Glomerular endothelial cell (primary cell): Measurements from ENCODE around the gene DEF6. TPM values are rescaled to one million over a fixed set of nuclear protein-coding genes. Genes with fewer than 3 reads are reported as not detected.
"Not testable (repeated sequence)": the region's sequence is repeated elsewhere in the genome, so short reads cannot be mapped to it uniquely, and the experiment has no call there.

Source experiments
- DNase-seq: peaks from one replicate; pipeline ENCODE4 v3.0.0-alpha.2; 2011; ENCODE audit warnings: low read depth, low spot score; ENCODE audit errors: extremely low read depth
- total RNA-seq: library from RNA; depleted of rRNA; stranded (reverse); fragments of >200 nt; gene quantifications from 2 replicates; pipeline ENCODE4 v1.2.3, GENCODE V29; 2015

Gene DEF6
- total RNA-seq, 1 donor from 2014 or later, result 3.4 TPM

GRCh38 chr6:35280903-35281302 lies 16.7 kb upstream of the DEF6 start:
- no peak for DNase-seq

GRCh38 chr6:35282472-35282871 lies 15.1 kb upstream of the DEF6 start:
- DNase-seq, result no peak

GRCh38 chr6:35283361-35283760 lies 14.3 kb upstream of the DEF6 start:
- no peak for DNase-seq

- DNase-seq, result no peak
These were observed 9.8 kb upstream of the DEF6 start for GRCh38 chr6:35287671-35288396.

GRCh38 chr6:35288834-35289233 lies 8.8 kb upstream of the DEF6 start:
- DNase-seq, result no peak

GRCh38 chr6:35291491-35291890 lies 6.1 kb upstream of the DEF6 start:
- no peak for DNase-seq

- no peak for DNase-seq
These were observed 5.1 kb upstream of the DEF6 start for GRCh38 chr6:35292494-35292893.

- DNase-seq, result no peak
These were observed 3.9 kb upstream of the DEF6 start for GRCh38 chr6:35293681-35294080.

- DNase-seq, result no peak
These were observed 3.2 kb upstream of the DEF6 start for GRCh38 chr6:35294308-35294945.

- DNase-seq, result no peak
These were observed 2.6 kb upstream of the DEF6 start for GRCh38 chr6:35295036-35295435.

- DNase-seq, result no peak
These were observed 1.9 kb upstream of the DEF6 start for GRCh38 chr6:35295521-35296315.

GRCh38 chr6:35296931-35297600 lies 552 bp upstream of the DEF6 start:
- DNase-seq, result no peak

- DNase-seq, result no peak
These were observed 1.1 kb downstream of the DEF6 start for GRCh38 chr6:35298625-35299140.

GRCh38 chr6:35299674-35300073 lies 2.1 kb downstream of the DEF6 start:
- no peak for DNase-seq

- no peak for DNase-seq
These were observed 3.2 kb downstream of the DEF6 start for GRCh38 chr6:35300848-35301247.

- no peak for DNase-seq
These were observed 5.1 kb downstream of the DEF6 start for GRCh38 chr6:35302604-35303241.

- no peak for DNase-seq
These were observed 6.7 kb downstream of the DEF6 start for GRCh38 chr6:35304299-35304698.

GRCh38 chr6:35305117-35305516 lies 7.5 kb downstream of the DEF6 start:
- no peak for DNase-seq

GRCh38 chr6:35307138-35307537 lies 9.5 kb downstream of the DEF6 start:
- not testable (repeated sequence) for DNase-seq

GRCh38 chr6:35308543-35308942 lies 10.9 kb downstream of the DEF6 start:
- not testable (repeated sequence) for DNase-seq
